K562 (cell line): Measurements from ENCODE around the gene RAB38. TPM values are rescaled to one million over a fixed set of nuclear protein-coding genes. Genes with fewer than 3 reads are reported as not detected.

Experiments used
- ATAC-seq: fragments of 200-7000 bp; cut with Tn5 transposase; 3 replicates; pipeline ENCODE4 v1.9.1; 2020; ENCODE audit warnings: moderate library complexity
- BruUV-seq: library from RNA; stranded (reverse); fragments of 400-500 nt; replicated peaks from 2 replicates; lab custom pipeline; 2021; lab: Mats Ljungman, UMichigan
- CTCF ChIA-PET: fragments of 300-600 bp; formaldehyde crosslinking; extraction: SDS; loops from one replicate; lab custom pipeline; 2021; ENCODE audit warnings: low intra/inter-chr PET ratio; lab: Yijun Ruan, JAX
- POLR2A ChIA-PET: fragments of 300-600, 350-650 bp; sonication (Branson Sonifier 250); formaldehyde crosslinking; extraction: SDS; loops from one replicate; lab custom pipeline; 2021; ENCODE audit warnings: antibody characterized with exemption, inconsistent platforms; lab: Yijun Ruan, JAX
- DNase-seq, 4 experiments: peaks; one replicate each; pipeline versions ENCODE4 v3.0.0 to v3.0.0-alpha.2; 2011 to 2018; ENCODE audit warnings: low spot score in 3 of 4, mixed read lengths in 3 of 4; ENCODE audit errors: extremely low read depth in 1 of 4
- FAIRE-seq: peaks from 2 replicates; lab custom pipeline; 2011; peaks lifted over from hg19 to GRCh38; lab: Jason Lieb, UNC
- H2AFZ ChIP-seq: 2 replicates; pipeline ENCODE4 v1.6.0; 2011; ENCODE audit warnings: low read depth, low read length, control low read depth, inconsistent platforms
- H3K27ac ChIP-seq: fragments of 200-600 bp; 3 replicates; pipeline ENCODE4 v1.8.0; 2011; ENCODE audit warnings: low read depth, mild to moderate bottlenecking, control low read depth, inconsistent platforms, low read length, moderate library complexity, mixed read lengths; ENCODE audit errors: extremely low read depth
- H3K27me3 ChIP-seq, 2 experiments: fragments of 300-600 bp in 1 of 2; 2 replicates in 1 of 2; 3 replicates in 1 of 2; pipeline versions ENCODE4 v1.6.0 to v1.8.0; 2011; ENCODE audit warnings: inconsistent platforms in 2 of 2, low read length in 2 of 2, mild to moderate bottlenecking in 1 of 2, mixed read lengths in 1 of 2, moderate library complexity in 1 of 2; ENCODE audit not compliant: control insufficient read depth in 2 of 2, insufficient read depth in 2 of 2
- H3K36me3 ChIP-seq: fragments of 300-600 bp; 3 replicates; pipeline ENCODE4 v1.8.0; 2011; ENCODE audit warnings: mild to moderate bottlenecking, low read length, inconsistent platforms; ENCODE audit not compliant: control insufficient read depth, insufficient read depth
- H3K4me1 ChIP-seq, 2 experiments: fragments of 200-600 bp in 1 of 2; replicated peaks in 1 of 2; 2 replicates in 1 of 2; 3 replicates in 1 of 2; pipeline versions ENCODE4 v1.5.1 to v1.8.0; 2011; ENCODE audit warnings: inconsistent platforms in 2 of 2, low read length in 2 of 2, mild to moderate bottlenecking in 1 of 2, mixed read lengths in 1 of 2, moderate library complexity in 1 of 2; ENCODE audit not compliant: control insufficient read depth in 2 of 2, insufficient read depth in 2 of 2
- H3K4me2 ChIP-seq: 2 replicates; pipeline ENCODE4 v1.6.1; 2011; ENCODE audit warnings: low read length, control low read depth, inconsistent platforms, mixed read lengths; ENCODE audit not compliant: insufficient read depth
- H3K4me3 ChIP-seq: fragments of 200-600 bp; sonication (generic), shearing (Covaris generic); 2 replicates; pipeline ENCODE4 v1.5.1; 2016; ENCODE audit warnings: control low read depth, inconsistent platforms
- H3K79me2 ChIP-seq: fragments of 200-600 bp; 3 replicates; pipeline ENCODE4 v1.8.0; 2011; ENCODE audit warnings: low read length, inconsistent platforms; ENCODE audit not compliant: control insufficient read depth, insufficient read depth
- H3K9ac ChIP-seq, 2 experiments: 2 replicates each; pipeline versions ENCODE4 v1.6.0 to v1.6.1; 2011; ENCODE audit warnings: low read depth in 2 of 2, low read length in 2 of 2, control low read depth in 1 of 2, inconsistent platforms in 1 of 2, mild to moderate bottlenecking in 1 of 2, mixed read lengths in 1 of 2; ENCODE audit not compliant: insufficient read depth in 1 of 2
- H3K9me1 ChIP-seq: one replicate; pipeline ENCODE4 v1.6.0; 2011; ENCODE audit warnings: inconsistent platforms, mild to moderate bottlenecking, low read length, moderate library complexity; ENCODE audit not compliant: control insufficient read depth, insufficient read depth
- H3K9me3 ChIP-seq: replicated peaks from 2 replicates; pipeline ENCODE4 v1.5.1; 2011; ENCODE audit warnings: low read depth, low read length, inconsistent platforms; ENCODE audit not compliant: control insufficient read depth, insufficient read depth
- H4K20me1 ChIP-seq: replicated peaks from 2 replicates; pipeline ENCODE4 v1.6.1; 2011; ENCODE audit warnings: low read length, inconsistent platforms, mixed read lengths; ENCODE audit not compliant: control insufficient read depth, insufficient read depth
- AFF4 ChIP-seq: sonication (generic); formaldehyde crosslinking; IDR thresholded peaks from 2 replicates; pipeline ENCODE4 v1.8.0; 2023; ENCODE audit warnings: mild to moderate bottlenecking, missing genetic modification reagents
- DACH1 ChIP-seq: fragments of 450-650 bp; IDR thresholded peaks from 2 replicates; pipeline ENCODE4 v1.6.1; 2018; ENCODE audit not compliant: partially characterized antibody
- DNMT1 ChIP-seq: fragments of 450-650 bp; IDR thresholded peaks from 2 replicates; pipeline ENCODE4 v1.6.1; 2016; ENCODE audit warnings: antibody characterized with exemption, mild to moderate bottlenecking
- ELF1 ChIP-seq: fragments of 200-800 bp; sonication (Bioruptor generic); IDR thresholded peaks from 2 replicates; pipeline ENCODE4 v1.6.1; 2016; ENCODE audit warnings: missing genetic modification characterization, missing compliant biosample characterization
- FOXJ3 ChIP-seq: sonication (generic); formaldehyde crosslinking; IDR thresholded peaks from 2 replicates; pipeline ENCODE4 v1.4.0; 2020; ENCODE audit warnings: mild to moderate bottlenecking, missing genetic modification reagents
- GABPB2 ChIP-seq: fragments of 250-450 bp; sonication (Bioruptor Pico); conservative IDR thresholded peaks from 2 replicates; pipeline ENCODE4 v1.5.1; 2021; ENCODE audit warnings: mild to moderate bottlenecking
- HDAC6 ChIP-seq: IDR thresholded peaks from 2 replicates; pipeline ENCODE4 v1.6.1; 2012; ENCODE audit warnings: low read depth, mild to moderate bottlenecking, control low read depth, inconsistent platforms, low read length, moderate library complexity
- HMGN3 ChIP-seq: IDR thresholded peaks from 2 replicates; pipeline ENCODE4 v1.6.1; 2011; ENCODE audit warnings: borderline replicate concordance, low read depth, mild to moderate bottlenecking, mixed read lengths, low read length; ENCODE audit not compliant: insufficient read length; ENCODE audit errors: extremely low read depth
- HOMEZ ChIP-seq: fragments of 250-450 bp; sonication (Bioruptor Pico); IDR thresholded peaks from 2 replicates; pipeline ENCODE4 v1.4.0; 2020; ENCODE audit warnings: mild to moderate bottlenecking, moderate library complexity
- MAFG ChIP-seq: fragments of 450-650 bp; conservative IDR thresholded peaks from 2 replicates; pipeline ENCODE4 v1.6.1; 2016; ENCODE audit warnings: missing genetic modification characterization, missing compliant biosample characterization
- NCOA2 ChIP-seq, 2 experiments: fragments of 450-650 bp; IDR thresholded peaks; 2 replicates each; pipeline ENCODE4 v1.6.1; 2018; ENCODE audit warnings: mild to moderate bottlenecking in 2 of 2, moderate library complexity in 1 of 2; ENCODE audit not compliant: partially characterized antibody in 2 of 2
- NCOA6 ChIP-seq: fragments of 450-650 bp; IDR thresholded peaks from 2 replicates; pipeline ENCODE4 v1.6.1; 2017; ENCODE audit warnings: mild to moderate bottlenecking
- PTBP1 ChIP-seq: fragments of 200-400 bp; formaldehyde crosslinking; IDR thresholded peaks from 2 replicates; pipeline ENCODE4 v1.6.1; 2017; ENCODE audit warnings: low read depth, low read length
- SMAD1 ChIP-seq: fragments of 150-350 bp; IDR thresholded peaks from 2 replicates; pipeline ENCODE4 v1.6.1; 2014; ENCODE audit warnings: low read length, low read depth; ENCODE audit not compliant: partially characterized antibody
- SNRNP70 ChIP-seq: fragments of 200-400 bp; formaldehyde crosslinking; optimal IDR thresholded peaks from 2 replicates; pipeline ENCODE3; 2017; ENCODE audit warnings: low read depth, low read length
- USF2 ChIP-seq: sonication (generic); formaldehyde crosslinking; IDR thresholded peaks from 2 replicates; pipeline ENCODE4 v1.5.0; 2020; ENCODE audit warnings: missing genetic modification reagents
- XRCC4 ChIP-seq: IDR thresholded peaks from one replicate; pipeline ENCODE4 v1.6.1; 2011; ENCODE audit not compliant: insufficient read depth, insufficient read length; ENCODE audit errors: extremely low read depth
- YY1 ChIP-seq, 3 experiments: IDR thresholded peaks; 2 replicates each; pipeline ENCODE4 v1.6.1; 2011; ENCODE audit warnings: low read length in 2 of 3, mild to moderate bottlenecking in 2 of 3, moderate library complexity in 2 of 3, borderline replicate concordance in 1 of 3, control low read depth in 1 of 3, low read depth in 1 of 3; ENCODE audit not compliant: insufficient read depth in 3 of 3, insufficient replicate concordance in 2 of 3, control insufficient read depth in 1 of 3, insufficient read length in 1 of 3; ENCODE audit errors: extremely low read depth in 1 of 3
- ZNF316 ChIP-seq: fragments of 450-650 bp; IDR thresholded peaks from 2 replicates; pipeline ENCODE4 v1.6.1; 2016
- in situ Hi-C: fragments of 300-500 bp; cut with MboI; formaldehyde crosslinking; loops from 4 replicates; pipeline ENCODE4 v1.15.0; 2018; ENCODE audit warnings: inconsistent platforms, mixed read lengths
- intact Hi-C: fragments of 100-400 bp; cut with micrococcal nuclease; formaldehyde crosslinking; loops from 2 replicates; pipeline ENCODE4 v1.14.2; 2022
- polyA plus RNA-seq, 8 experiments: library from polyadenylated mRNA; depleted of rRNA in 4 of 8; stranded (reverse) in 5 of 8; unstranded in 3 of 8; fragments of >200 nt; fragmentation: Nextera tagmentation in 2 of 8; fragmentation: Illumina TruSeq in 1 of 8; extraction: Ambion mirVana in 2 of 8; extraction: Trizol in 1 of 8; gene quantifications; 2 replicates each; pipeline versions ENCODE4 v1.2.1 to v1.2.3, GENCODE V29; 2011 to 2014; ENCODE audit warnings: inconsistent platforms in 1 of 8, missing spikeins in 1 of 8
- total RNA-seq, 7 experiments: library from RNA; depleted of rRNA in 6 of 7; stranded (reverse); fragments of >200 nt in 6 of 7; fragmentation: Illumina TruSeq in 2 of 7; extraction: Trizol in 2 of 7; gene quantifications; 2 replicates each; pipeline versions ENCODE4 v1.2.1 to v1.2.3, GENCODE V29; 2011 to 2021; ENCODE audit warnings: low replicate concordance in 1 of 7

Gene RAB38
- total and polyA plus RNA-seq, 9 of the 15 experiments (the other 6 are each of a cell fraction or from before 2014, with no cell fraction given): 0.59 to 2.9 (median 2.2) TPM

GRCh38 chr11:88213406-88213805, 38.2 kb upstream of the RAB38 start:
- intact Hi-C loops (no loop called here), in situ Hi-C loops (no loop called here)
- H3K9ac ChIP-seq: no peak overlapping the region
- no peaks in the 10 kb centered on the region for H3K36me3 ChIP-seq
- H3K9me1 ChIP-seq: no peaks in the 10 kb centered on the region
- no peak overlapping the region for H3K27ac ChIP-seq
- ChIA-PET POLR2A (no interaction called here), CTCF (no interaction called here)
- H3K4me2 ChIP-seq: no peak overlapping the region
- no peaks in the 10 kb centered on the region for H3K27me3 ChIP-seq
- no peak for ATAC-seq
- BruUV-seq: no TSS peak
- no peaks in the 10 kb centered on the region for H3K4me1 ChIP-seq
- no peaks in the 10 kb centered on the region for H3K9me3 ChIP-seq
- no peak for FAIRE-seq
- no peaks in the 10 kb centered on the region for H4K20me1 ChIP-seq
- DNase-seq: no peak
- no peaks in the 10 kb centered on the region for H3K79me2 ChIP-seq
- no peak overlapping the region for H3K4me3 ChIP-seq
- no peak overlapping the region for H2AFZ ChIP-seq
- TF ChIP-seq FOXJ3 (CRISPR knock-in tag): no peak
- no peak for TF ChIP-seq NCOA2 (IDR thresholded peaks at IDR 0.05; ENCODE audit: partially characterized antibody in 2 of 2)
- no peak for TF ChIP-seq AFF4
- TF ChIP-seq SMAD1: no peak
- TF ChIP-seq DNMT1: no peak
- TF ChIP-seq HMGN3: no peak
- no peak for TF ChIP-seq PTBP1
- no peak for TF ChIP-seq NCOA6
- TF ChIP-seq XRCC4: no peak
- no peak for TF ChIP-seq USF2
- TF ChIP-seq SNRNP70: no peak
- no peak for TF ChIP-seq YY1 (IDR thresholded peaks at IDR 0.05; ENCODE audit: borderline replicate concordance in 1 of 3, control insufficient read depth in 1 of 3, extremely low read depth in 1 of 3, insufficient read depth in 3 of 3, insufficient read length in 1 of 3, insufficient replicate concordance in 2 of 3, low read depth in 1 of 3, low read length in 2 of 3)
- TF ChIP-seq MAFG (tag): 0 out of 2 replicates have a peak, but pooled peaks have one; percentile 9
- TF ChIP-seq ZNF316: peak; percentile 74
- no peak for TF ChIP-seq GABPB2 (CRISPR knock-in tag)
- no peak for TF ChIP-seq DACH1
- no peak for TF ChIP-seq HOMEZ (CRISPR knock-in tag)
- TF ChIP-seq ELF1 (tag): no peak
- no peak for TF ChIP-seq HDAC6
